HCT116 (cell line): ENCODE data around the gene PLVAP.

Experiments
- EZH2 ChIP-seq: fragments of 200-600 bp; sonication (generic); IDR thresholded peaks from 2 replicates; pipeline ENCODE4 v1.6.1; 2017; ENCODE audit warnings: antibody characterized with exemption, mixed run types
- EZH2phosphoT487 ChIP-seq: fragments of 200-600 bp; IDR thresholded peaks from 2 replicates; pipeline ENCODE4 v1.6.1; 2018; ENCODE audit warnings: antibody characterized with exemption, borderline replicate concordance
- POLR2AphosphoS5 ChIP-seq: IDR thresholded peaks from 2 replicates; pipeline ENCODE4 v1.6.1; 2011; ENCODE audit warnings: mild to moderate bottlenecking, low read depth, low read length, moderate library complexity

DNA sequence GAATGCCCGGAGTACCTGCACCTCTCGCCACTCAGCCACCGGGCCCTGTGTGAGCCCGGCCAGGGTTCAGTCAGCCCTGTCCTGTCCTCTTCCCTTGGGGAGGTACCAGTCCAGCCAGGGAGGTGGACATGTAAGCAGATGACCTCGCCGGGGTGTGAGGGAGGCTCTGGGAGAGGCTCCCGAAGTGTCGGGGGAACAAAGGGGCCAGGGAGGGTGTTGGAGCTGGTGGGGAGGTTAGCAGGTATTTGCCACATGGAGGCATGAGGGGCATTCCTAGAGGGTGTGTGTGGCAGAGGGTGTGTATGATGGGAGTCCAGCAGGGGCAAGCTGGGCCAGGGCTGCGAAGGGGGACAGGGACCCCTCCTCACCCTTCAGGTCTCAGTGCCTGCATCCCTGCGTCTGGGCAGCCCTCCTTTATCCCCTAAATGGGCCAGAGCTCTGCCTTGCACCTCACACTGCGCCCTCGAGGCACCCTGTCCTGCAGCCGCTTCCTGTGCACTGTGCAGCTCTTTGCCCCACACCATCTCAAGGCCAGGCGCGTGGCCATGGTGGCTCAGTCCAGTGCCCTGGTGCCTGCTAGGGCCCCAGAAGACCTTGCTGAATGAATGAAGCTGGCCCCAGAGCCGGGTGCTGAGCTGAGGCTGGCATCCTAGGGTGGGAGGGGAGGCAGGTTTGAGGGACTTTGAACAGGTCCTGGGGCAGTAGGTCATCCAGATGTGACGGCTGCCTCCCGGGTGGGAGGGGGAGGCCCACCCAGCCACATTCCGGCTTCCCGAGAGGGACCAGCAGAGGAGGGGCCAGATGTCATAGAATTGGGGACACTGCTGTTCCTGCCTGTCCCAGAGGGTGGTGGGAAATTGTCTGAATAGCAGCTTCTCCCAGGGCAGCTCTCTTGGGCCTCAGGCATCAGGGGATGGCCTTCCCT lies 64.7 kb downstream of the PLVAP start:
- TF ChIP-seq EZH2phosphoT487 (no peak), POLR2AphosphoS5 (peak; percentile 26; the same call in 1 of the 2 replicates), EZH2 (no peak)
